GM19023 (cell line): ENCODE results near the gene STMN1.
"Not testable (repeated sequence)": the region's sequence is repeated elsewhere in the genome, so short reads cannot be mapped to it uniquely, and the experiment has no call there.

Experiments
- ATAC-seq: cut with Tn5 transposase; IDR thresholded peaks from one replicate; pipeline ENCODE4 v1.9.1; 2021; ENCODE audit warnings: mild to moderate bottlenecking, moderate library complexity; ENCODE audit not compliant: unreplicated experiment

STMN1 gene

GRCh38 chr1:25905680-25906643 lies at the start of gene STMN1:
Gene STMN1, minus strand, starts transcription at chr1:25906419. Its CDS starts 1,743 bp downstream, at chr1:25904676.
- ATAC-seq, result peak; percentile 73

GRCh38 chr1:25955553-25955952 lies 49.3 kb upstream of the STMN1 start:
- ATAC-seq, result no peak

- ATAC-seq, result no peak
Measured at GRCh38 chr1:25954282-25954938, 48.2 kb upstream of the STMN1 start.

GRCh38 chr1:25952841-25953401 lies 46.7 kb upstream of the STMN1 start:
- ATAC-seq, result no peak

- ATAC-seq, result no peak
Measured at GRCh38 chr1:25948641-25949040, 42.4 kb upstream of the STMN1 start.

GRCh38 chr1:25947027-25947426 lies 40.8 kb upstream of the STMN1 start:
- no peak for ATAC-seq

GRCh38 chr1:25945761-25946160 lies 39.5 kb upstream of the STMN1 start:
- no peak for ATAC-seq

- no peak for ATAC-seq
Measured at GRCh38 chr1:25944986-25945385, 38.8 kb upstream of the STMN1 start.

GRCh38 chr1:25943511-25943910 lies 37.3 kb upstream of the STMN1 start:
- not testable (repeated sequence) for ATAC-seq

- no peak for ATAC-seq
Measured at GRCh38 chr1:25936947-25937346, 30.7 kb upstream of the STMN1 start.

- no peak for ATAC-seq
Measured at GRCh38 chr1:25933479-25934365, 27.5 kb upstream of the STMN1 start.

GRCh38 chr1:25932811-25933400 lies 26.7 kb upstream of the STMN1 start:
- not testable (repeated sequence) for ATAC-seq

- no peak for ATAC-seq
Measured at GRCh38 chr1:25932321-25932720, 26.1 kb upstream of the STMN1 start.

- no peak for ATAC-seq
Measured at GRCh38 chr1:25929016-25929415, 22.8 kb upstream of the STMN1 start.

- no peak for ATAC-seq
Measured at GRCh38 chr1:25927521-25928265, 21.5 kb upstream of the STMN1 start.

- ATAC-seq, result no peak
Measured at GRCh38 chr1:25926731-25927496, 20.7 kb upstream of the STMN1 start.

- no peak for ATAC-seq
Measured at GRCh38 chr1:25924454-25924853, 18.2 kb upstream of the STMN1 start.

- ATAC-seq, result no peak
Measured at GRCh38 chr1:25922971-25923552, 16.8 kb upstream of the STMN1 start.
